Epidermal melanocyte (primary cell): ENCODE data around the gene IGF2R.

Experiments
- DNase-seq: peaks from one replicate; pipeline ENCODE4 v3.0.0; 2011; ENCODE audit warnings: low spot score; ENCODE audit not compliant: insufficient read length

IGF2R gene

GRCh38 chr6:160024152-160024551, 55.3 kb downstream of the IGF2R start:
- no peak for DNase-seq

GRCh38 chr6:160027076-160027475, 58.2 kb downstream of the IGF2R start:
- no peak for DNase-seq

- no peak for DNase-seq
These were observed 59.0 kb downstream of the IGF2R start for GRCh38 chr6:160027931-160028330.

GRCh38 chr6:160028487-160029275, 59.8 kb downstream of the IGF2R start:
- no peak for DNase-seq

- no peak for DNase-seq
These were observed 60.6 kb downstream of the IGF2R start for GRCh38 chr6:160029525-160029924.

- peak; percentile 80 for DNase-seq
These were observed 61.2 kb downstream of the IGF2R start for GRCh38 chr6:160030103-160030502.

- DNase-seq: no peak
These were observed 62.6 kb downstream of the IGF2R start for GRCh38 chr6:160031442-160031841.

GRCh38 chr6:160031871-160032270, 63.0 kb downstream of the IGF2R start:
- DNase-seq: no peak

- DNase-seq: no peak
These were observed 63.7 kb downstream of the IGF2R start for GRCh38 chr6:160032538-160032937.

GRCh38 chr6:160034036-160034930, 65.4 kb downstream of the IGF2R start:
- DNase-seq: no peak

GRCh38 chr6:160035241-160035640, 66.4 kb downstream of the IGF2R start:
- DNase-seq: no peak

- DNase-seq: no peak
These were observed 66.9 kb downstream of the IGF2R start for GRCh38 chr6:160035693-160036330.

GRCh38 chr6:160036331-160036695, 67.4 kb downstream of the IGF2R start:
- no peak for DNase-seq

GRCh38 chr6:160036790-160037206, 67.9 kb downstream of the IGF2R start:
- no peak for DNase-seq

- no peak for DNase-seq
These were observed 69.6 kb downstream of the IGF2R start for GRCh38 chr6:160038479-160038878.

- no peak for DNase-seq
These were observed 70.6 kb downstream of the IGF2R start for GRCh38 chr6:160039441-160039840.

- DNase-seq: no peak
These were observed 71.2 kb downstream of the IGF2R start for GRCh38 chr6:160040055-160040454.

GRCh38 chr6:160040527-160041264, 71.8 kb downstream of the IGF2R start:
- DNase-seq: no peak

GRCh38 chr6:160041608-160042007, 72.7 kb downstream of the IGF2R start:
- no peak for DNase-seq

- no peak for DNase-seq
These were observed 73.3 kb downstream of the IGF2R start for GRCh38 chr6:160042014-160042773.
